ENCODE results near the gene SLC39A9.
"Not testable (repeated sequence)": the region's sequence is repeated elsewhere in the genome, so short reads cannot be mapped to it uniquely, and the experiment has no call there.

DNA sequence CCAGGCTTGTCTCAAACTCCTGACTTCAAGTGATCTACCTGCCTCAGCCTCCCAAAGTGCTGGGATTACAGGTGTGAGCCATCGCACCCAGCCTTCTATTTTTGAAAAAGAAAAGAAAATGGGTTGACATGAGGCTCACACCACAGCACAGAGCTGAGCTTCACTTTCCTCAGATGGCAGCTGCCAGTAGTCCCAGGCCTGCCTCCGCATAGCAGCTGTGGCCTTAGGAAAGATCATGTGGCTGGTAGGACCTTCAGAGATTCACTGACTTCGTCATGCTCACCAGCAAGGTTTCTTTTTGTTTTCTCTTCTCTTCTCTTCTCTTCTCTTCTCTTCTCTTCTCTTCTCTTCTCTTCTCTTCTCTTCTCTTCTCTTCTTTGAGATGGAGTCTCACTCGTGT lies 99.8 kb downstream of the SLC39A9 start:
- TF ChIP-seq, protein P1, sequence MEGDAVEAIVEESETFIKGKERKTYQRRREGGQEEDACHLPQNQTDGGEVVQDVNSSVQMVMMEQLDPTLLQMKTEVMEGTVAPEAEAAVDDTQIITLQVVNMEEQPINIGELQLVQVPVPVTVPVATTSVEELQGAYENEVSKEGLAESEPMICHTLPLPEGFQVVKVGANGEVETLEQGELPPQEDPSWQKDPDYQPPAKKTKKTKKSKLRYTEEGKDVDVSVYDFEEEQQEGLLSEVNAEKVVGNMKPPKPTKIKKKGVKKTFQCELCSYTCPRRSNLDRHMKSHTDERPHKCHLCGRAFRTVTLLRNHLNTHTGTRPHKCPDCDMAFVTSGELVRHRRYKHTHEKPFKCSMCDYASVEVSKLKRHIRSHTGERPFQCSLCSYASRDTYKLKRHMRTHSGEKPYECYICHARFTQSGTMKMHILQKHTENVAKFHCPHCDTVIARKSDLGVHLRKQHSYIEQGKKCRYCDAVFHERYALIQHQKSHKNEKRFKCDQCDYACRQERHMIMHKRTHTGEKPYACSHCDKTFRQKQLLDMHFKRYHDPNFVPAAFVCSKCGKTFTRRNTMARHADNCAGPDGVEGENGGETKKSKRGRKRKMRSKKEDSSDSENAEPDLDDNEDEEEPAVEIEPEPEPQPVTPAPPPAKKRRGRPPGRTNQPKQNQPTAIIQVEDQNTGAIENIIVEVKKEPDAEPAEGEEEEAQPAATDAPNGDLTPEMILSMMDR (IDR thresholded peaks at IDR 0.05): not testable (repeated sequence)
- TF ChIP-seq POLR2A (IDR thresholded peaks at IDR 0.05): not testable (repeated sequence)
